Coronary artery (tissue), 2 donors: Measurements from ENCODE around the gene ALG2.
"Not testable (repeated sequence)": the region's sequence is repeated elsewhere in the genome, so short reads cannot be mapped to it uniquely, and the experiment has no call there.

Source experiments
- DNase-seq: peaks from one replicate; pipeline ENCODE4 v3.0.0-alpha.2; 2017; ENCODE audit warnings: low spot score
- H3K27ac ChIP-seq, 2 donors: fragments of 200-600 bp; sonication (generic); one replicate each; pipeline ENCODE4 v1.5.1; 2016 to 2019
- H3K4me3 ChIP-seq: fragments of 200-600 bp; sonication (generic); 2 replicates; pipeline ENCODE4 v1.5.1; 2016; ENCODE audit warnings: mild to moderate bottlenecking, moderate library complexity
- TF ChIP-seq, protein P1 (sequence below): fragments of 200-600 bp; sonication (generic); IDR thresholded peaks from one replicate; pipeline ENCODE4 v1.5.1; 2019; ENCODE audit warnings: antibody characterized with exemption

The ALG2 gene

DNA sequence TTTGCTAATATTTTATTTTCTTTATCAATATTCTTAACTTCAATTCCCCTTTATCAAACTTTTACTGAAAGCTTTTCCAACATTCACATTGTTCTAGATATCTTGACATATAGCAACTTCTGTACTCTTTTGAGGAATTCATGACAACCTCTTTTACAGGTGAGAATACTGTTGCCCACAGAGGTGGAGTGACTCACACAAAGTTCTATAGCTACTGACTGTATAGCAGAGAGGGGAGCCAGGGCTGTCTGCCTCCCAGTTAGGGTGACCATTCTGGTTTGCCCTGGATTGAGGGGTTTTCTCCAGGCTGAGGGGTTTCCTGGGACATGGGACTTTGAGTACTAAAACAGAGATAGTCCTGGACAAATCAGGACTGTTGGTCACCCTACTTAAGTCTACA, 16.6 kb upstream of the ALG2 start:
- H3K4me3 ChIP-seq, result no peak overlapping the region
- no peak overlapping the region for H3K27ac ChIP-seq
- DNase-seq, result no peak
- TF ChIP-seq, protein P1, sequence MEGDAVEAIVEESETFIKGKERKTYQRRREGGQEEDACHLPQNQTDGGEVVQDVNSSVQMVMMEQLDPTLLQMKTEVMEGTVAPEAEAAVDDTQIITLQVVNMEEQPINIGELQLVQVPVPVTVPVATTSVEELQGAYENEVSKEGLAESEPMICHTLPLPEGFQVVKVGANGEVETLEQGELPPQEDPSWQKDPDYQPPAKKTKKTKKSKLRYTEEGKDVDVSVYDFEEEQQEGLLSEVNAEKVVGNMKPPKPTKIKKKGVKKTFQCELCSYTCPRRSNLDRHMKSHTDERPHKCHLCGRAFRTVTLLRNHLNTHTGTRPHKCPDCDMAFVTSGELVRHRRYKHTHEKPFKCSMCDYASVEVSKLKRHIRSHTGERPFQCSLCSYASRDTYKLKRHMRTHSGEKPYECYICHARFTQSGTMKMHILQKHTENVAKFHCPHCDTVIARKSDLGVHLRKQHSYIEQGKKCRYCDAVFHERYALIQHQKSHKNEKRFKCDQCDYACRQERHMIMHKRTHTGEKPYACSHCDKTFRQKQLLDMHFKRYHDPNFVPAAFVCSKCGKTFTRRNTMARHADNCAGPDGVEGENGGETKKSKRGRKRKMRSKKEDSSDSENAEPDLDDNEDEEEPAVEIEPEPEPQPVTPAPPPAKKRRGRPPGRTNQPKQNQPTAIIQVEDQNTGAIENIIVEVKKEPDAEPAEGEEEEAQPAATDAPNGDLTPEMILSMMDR, result no peak

DNA sequence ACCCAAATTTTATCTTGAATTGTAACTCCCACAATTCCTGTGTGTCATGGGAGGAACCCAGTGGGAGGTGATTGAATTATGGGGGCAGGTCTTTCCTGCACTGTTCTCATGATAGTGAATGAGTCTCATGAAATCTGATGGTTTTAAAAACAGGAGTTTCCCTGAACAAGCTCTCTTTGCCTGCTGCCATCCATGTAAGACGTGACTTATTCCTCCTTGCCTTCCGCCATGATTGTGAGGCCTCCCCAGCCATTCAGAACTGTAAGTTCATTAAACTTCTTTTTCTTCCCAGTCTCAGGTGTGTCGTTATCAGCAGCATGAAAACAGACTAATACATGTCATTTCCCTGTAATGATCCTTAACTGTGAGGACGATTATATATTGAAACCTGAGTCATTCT, 16.1 kb upstream of the ALG2 start:
- H3K4me3 ChIP-seq, H3K27ac ChIP-seq, DNase-seq: not testable (repeated sequence)

DNA sequence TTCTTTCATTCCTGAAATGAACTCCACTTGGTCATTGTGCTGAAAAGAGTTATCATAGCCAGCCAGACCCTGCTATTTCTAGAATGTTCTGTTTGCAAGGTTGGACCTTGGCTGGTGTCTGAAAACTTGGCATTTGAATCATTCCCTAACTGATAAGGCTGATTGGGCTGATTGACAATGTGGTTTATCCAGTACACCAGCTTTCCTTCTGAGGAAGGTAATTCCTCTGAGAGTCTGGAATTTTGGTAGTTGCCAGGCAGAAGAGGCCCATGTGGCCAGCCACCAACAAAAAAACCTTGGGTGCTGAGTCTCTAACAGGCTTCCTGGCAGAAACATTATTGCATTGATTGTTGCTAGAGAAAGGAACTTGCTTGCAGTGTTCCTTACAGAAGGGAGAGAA, 15.6 kb upstream of the ALG2 start:
- no peak for DNase-seq
- no peak overlapping the region for H3K27ac ChIP-seq

DNA sequence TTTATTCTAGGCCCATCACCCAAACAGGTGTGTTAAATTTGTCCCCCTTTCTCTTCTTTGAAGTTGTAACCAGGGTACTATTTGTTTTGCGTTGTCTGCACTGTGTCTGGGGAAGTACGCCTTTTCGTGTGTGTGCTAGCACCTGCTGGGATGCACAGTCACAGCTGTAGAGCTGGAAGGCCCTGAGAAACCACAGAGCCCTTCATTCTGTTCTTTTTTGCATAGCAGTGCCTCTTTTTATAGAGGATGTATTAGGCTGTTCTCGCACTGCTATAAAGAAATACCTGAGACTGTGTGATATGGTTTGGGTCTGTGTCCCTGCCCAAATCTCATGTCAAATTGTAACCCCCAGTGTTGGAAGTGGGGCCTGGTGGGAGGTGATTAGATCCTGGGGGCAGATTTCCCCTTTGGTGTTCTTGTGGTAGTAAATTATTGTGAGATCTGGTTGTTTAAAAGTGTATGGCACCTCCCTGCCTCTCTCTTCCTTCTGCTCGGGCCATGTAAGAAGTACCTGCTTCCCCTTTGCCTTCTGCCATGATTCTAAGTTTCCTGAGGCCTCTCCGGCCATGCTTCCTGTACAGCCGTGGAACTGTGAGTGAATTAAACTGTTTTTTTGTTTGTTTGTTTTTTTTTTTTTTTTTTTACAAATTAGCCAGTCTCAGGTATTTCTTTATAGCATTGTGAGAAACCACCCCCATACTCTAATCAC, 14.3 kb upstream of the ALG2 start:
- DNase-seq, result no peak
- Histone ChIP-seq H3K27ac (no peak overlapping the region), H3K4me3 (no peak overlapping the region)
- TF ChIP-seq, protein P1, result no peak

More for the DNA sequence above, 15.6 kb upstream of the ALG2 start:
- no peak overlapping the region for H3K4me3 ChIP-seq
- TF ChIP-seq, protein P1, result no peak

DNA sequence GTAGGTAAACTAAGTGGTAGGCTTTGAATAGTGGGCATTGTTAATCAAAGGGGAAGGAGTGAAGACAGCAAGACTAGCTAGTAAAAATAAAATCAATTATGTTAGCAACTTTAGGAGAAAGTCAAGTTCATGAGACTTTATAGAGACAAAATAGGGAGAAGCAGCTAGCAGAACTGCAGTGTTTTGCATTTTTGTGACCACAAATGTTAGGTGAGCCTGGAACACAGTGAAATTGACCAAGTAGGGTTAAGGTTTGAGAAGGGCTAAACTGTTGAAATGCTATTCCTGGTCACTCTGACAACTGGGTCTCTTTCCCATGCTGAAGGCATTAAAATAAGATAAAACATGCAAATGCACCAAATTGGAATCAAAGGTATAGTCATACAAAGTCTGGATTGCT, 13.3 kb upstream of the ALG2 start:
- DNase-seq, result no peak
- no peak overlapping the region for H3K27ac ChIP-seq
- H3K4me3 ChIP-seq, result no peak overlapping the region
- TF ChIP-seq, protein P1, result no peak

DNA sequence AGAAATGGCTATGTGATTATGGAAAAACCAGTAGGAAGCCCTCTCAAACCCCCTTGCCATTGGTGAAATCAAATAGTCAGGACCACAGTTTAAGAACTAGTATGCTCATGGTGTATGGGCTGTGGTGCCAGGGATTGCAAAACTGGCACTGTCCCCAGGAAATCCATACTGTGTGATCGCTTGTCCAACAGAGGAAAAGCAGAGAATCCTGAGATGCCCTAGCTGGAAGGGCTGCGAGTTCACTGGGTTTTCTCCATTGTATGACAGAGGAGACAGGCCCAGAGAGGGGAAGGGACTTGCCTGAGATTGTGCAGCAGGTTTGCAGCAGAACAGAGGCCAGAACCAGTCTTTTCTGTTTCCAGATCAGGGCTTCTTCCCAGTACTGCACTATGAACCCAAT, 12.9 kb upstream of the ALG2 start:
- no peak overlapping the region for H3K27ac ChIP-seq
- no peak for DNase-seq

DNA sequence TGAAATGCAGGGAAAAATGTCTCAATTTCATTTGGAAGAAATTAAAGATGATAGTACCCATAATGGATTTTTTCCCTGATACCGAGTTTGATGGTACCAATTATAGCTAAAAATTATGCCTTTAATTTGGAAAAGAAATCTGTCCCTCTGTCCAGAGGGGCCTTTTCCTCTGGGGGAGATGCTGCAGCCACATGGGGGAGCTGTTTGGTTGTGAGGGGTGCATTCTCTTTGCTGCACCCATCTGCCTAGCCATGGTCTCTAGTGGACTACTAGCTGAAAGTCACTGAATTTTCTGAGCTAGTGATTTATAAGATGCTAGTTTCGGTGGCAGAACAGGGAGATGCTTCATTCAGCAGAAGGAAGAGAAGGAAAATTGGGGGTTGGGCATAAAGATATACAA, 10.0 kb upstream of the ALG2 start:
- no peak overlapping the region for H3K4me3 ChIP-seq
- no peak for DNase-seq
- H3K27ac ChIP-seq, result no peak overlapping the region
- TF ChIP-seq, protein P1, result no peak

More for the DNA sequence above, 12.9 kb upstream of the ALG2 start:
- TF ChIP-seq, protein P1, result no peak
- no peak overlapping the region for H3K4me3 ChIP-seq
